GM21381 (cell line): Measurements from ENCODE around the gene S1PR1.
"Not testable (repeated sequence)": the region's sequence is repeated elsewhere in the genome, so short reads cannot be mapped to it uniquely, and the experiment has no call there.

Source experiments
- ATAC-seq: cut with Tn5 transposase; IDR thresholded peaks from one replicate; pipeline ENCODE4 v1.9.1; 2021; ENCODE audit warnings: mild to moderate bottlenecking, moderate library complexity; ENCODE audit not compliant: unreplicated experiment

The S1PR1 gene

GRCh38 chr1:101219924-101220870 is 16.6 kb upstream of the S1PR1 start:
- ATAC-seq = no peak

GRCh38 chr1:101220906-101221305 is 15.9 kb upstream of the S1PR1 start:
- ATAC-seq = no peak

- ATAC-seq = peak; percentile 98
Measured at GRCh38 chr1:101221945-101222429, 14.8 kb upstream of the S1PR1 start.

- ATAC-seq = no peak
Measured at GRCh38 chr1:101227837-101228236, 9.0 kb upstream of the S1PR1 start.

- no peak for ATAC-seq
Measured at GRCh38 chr1:101228424-101229134, 8.2 kb upstream of the S1PR1 start.

- not testable (repeated sequence) for ATAC-seq
Measured at GRCh38 chr1:101232182-101232581, 4.6 kb upstream of the S1PR1 start.

- no peak for ATAC-seq
Measured at GRCh38 chr1:101233495-101233894, 3.3 kb upstream of the S1PR1 start.

GRCh38 chr1:101235216-101235695 is 1.6 kb upstream of the S1PR1 start:
- ATAC-seq = no peak

- ATAC-seq = peak; percentile 61
Measured at GRCh38 chr1:101235696-101236515, 913 bp upstream of the S1PR1 start.

GRCh38 chr1:101237229-101237837 is 514 bp downstream of the S1PR1 start:
- ATAC-seq = no peak

- no peak for ATAC-seq
Measured at GRCh38 chr1:101238031-101238628, 1.3 kb downstream of the S1PR1 start.

GRCh38 chr1:101238681-101239094 is 1.9 kb downstream of the S1PR1 start:
- peak; percentile 25 for ATAC-seq

- no peak for ATAC-seq
Measured at GRCh38 chr1:101239095-101240040, 2.5 kb downstream of the S1PR1 start.

- no peak for ATAC-seq
Measured at GRCh38 chr1:101240041-101240430, 3.2 kb downstream of the S1PR1 start.

- peak; percentile 32 for ATAC-seq
Measured at GRCh38 chr1:101241485-101242225, 4.8 kb downstream of the S1PR1 start.

GRCh38 chr1:101242324-101243050 is 5.7 kb downstream of the S1PR1 start:
- no peak for ATAC-seq

GRCh38 chr1:101243751-101244150 is 6.9 kb downstream of the S1PR1 start:
- no peak for ATAC-seq
